K562 (cell line): ENCODE measurements around the gene TP63. TPM values are rescaled to one million over a fixed set of nuclear protein-coding genes. Genes with fewer than 3 reads are reported as not detected.

Experiments
- ATAC-seq: fragments of 200-7000 bp; cut with Tn5 transposase; 3 replicates; pipeline ENCODE4 v1.9.1; 2020; ENCODE audit warnings: moderate library complexity
- BruUV-seq: library from RNA; stranded (reverse); fragments of 400-500 nt; replicated peaks from 2 replicates; lab custom pipeline; 2021; lab: Mats Ljungman, UMichigan
- CTCF ChIA-PET: fragments of 300-600 bp; formaldehyde crosslinking; extraction: SDS; loops from one replicate; lab custom pipeline; 2021; ENCODE audit warnings: low intra/inter-chr PET ratio; lab: Yijun Ruan, JAX
- POLR2A ChIA-PET: fragments of 300-600, 350-650 bp; sonication (Branson Sonifier 250); formaldehyde crosslinking; extraction: SDS; loops from one replicate; lab custom pipeline; 2021; ENCODE audit warnings: antibody characterized with exemption, inconsistent platforms; lab: Yijun Ruan, JAX
- DNase-seq, 4 experiments: peaks; one replicate each; pipeline versions ENCODE4 v3.0.0 to v3.0.0-alpha.2; 2011 to 2018; ENCODE audit warnings: low spot score in 3 of 4, mixed read lengths in 3 of 4; ENCODE audit errors: extremely low read depth in 1 of 4
- FAIRE-seq: peaks from 2 replicates; lab custom pipeline; 2011; peaks lifted over from hg19 to GRCh38; lab: Jason Lieb, UNC
- H2AFZ ChIP-seq: 2 replicates; pipeline ENCODE4 v1.6.0; 2011; ENCODE audit warnings: low read depth, low read length, control low read depth, inconsistent platforms
- H3K27ac ChIP-seq: fragments of 200-600 bp; 3 replicates; pipeline ENCODE4 v1.8.0; 2011; ENCODE audit warnings: low read depth, mild to moderate bottlenecking, control low read depth, inconsistent platforms, low read length, moderate library complexity, mixed read lengths; ENCODE audit errors: extremely low read depth
- H3K27me3 ChIP-seq, 2 experiments: fragments of 300-600 bp in 1 of 2; 2 replicates in 1 of 2; 3 replicates in 1 of 2; pipeline versions ENCODE4 v1.6.0 to v1.8.0; 2011; ENCODE audit warnings: inconsistent platforms in 2 of 2, low read length in 2 of 2, mild to moderate bottlenecking in 1 of 2, mixed read lengths in 1 of 2, moderate library complexity in 1 of 2; ENCODE audit not compliant: control insufficient read depth in 2 of 2, insufficient read depth in 2 of 2
- H3K36me3 ChIP-seq: fragments of 300-600 bp; 3 replicates; pipeline ENCODE4 v1.8.0; 2011; ENCODE audit warnings: mild to moderate bottlenecking, low read length, inconsistent platforms; ENCODE audit not compliant: control insufficient read depth, insufficient read depth
- H3K4me1 ChIP-seq, 2 experiments: fragments of 200-600 bp in 1 of 2; replicated peaks in 1 of 2; 2 replicates in 1 of 2; 3 replicates in 1 of 2; pipeline versions ENCODE4 v1.5.1 to v1.8.0; 2011; ENCODE audit warnings: inconsistent platforms in 2 of 2, low read length in 2 of 2, mild to moderate bottlenecking in 1 of 2, mixed read lengths in 1 of 2, moderate library complexity in 1 of 2; ENCODE audit not compliant: control insufficient read depth in 2 of 2, insufficient read depth in 2 of 2
- H3K4me2 ChIP-seq: 2 replicates; pipeline ENCODE4 v1.6.1; 2011; ENCODE audit warnings: low read length, control low read depth, inconsistent platforms, mixed read lengths; ENCODE audit not compliant: insufficient read depth
- H3K4me3 ChIP-seq: fragments of 200-600 bp; sonication (generic), shearing (Covaris generic); 2 replicates; pipeline ENCODE4 v1.5.1; 2016; ENCODE audit warnings: control low read depth, inconsistent platforms
- H3K79me2 ChIP-seq: fragments of 200-600 bp; 3 replicates; pipeline ENCODE4 v1.8.0; 2011; ENCODE audit warnings: low read length, inconsistent platforms; ENCODE audit not compliant: control insufficient read depth, insufficient read depth
- H3K9ac ChIP-seq, 2 experiments: 2 replicates each; pipeline versions ENCODE4 v1.6.0 to v1.6.1; 2011; ENCODE audit warnings: low read depth in 2 of 2, low read length in 2 of 2, control low read depth in 1 of 2, inconsistent platforms in 1 of 2, mild to moderate bottlenecking in 1 of 2, mixed read lengths in 1 of 2; ENCODE audit not compliant: insufficient read depth in 1 of 2
- H3K9me1 ChIP-seq: one replicate; pipeline ENCODE4 v1.6.0; 2011; ENCODE audit warnings: inconsistent platforms, mild to moderate bottlenecking, low read length, moderate library complexity; ENCODE audit not compliant: control insufficient read depth, insufficient read depth
- H3K9me3 ChIP-seq: replicated peaks from 2 replicates; pipeline ENCODE4 v1.5.1; 2011; ENCODE audit warnings: low read depth, low read length, inconsistent platforms; ENCODE audit not compliant: control insufficient read depth, insufficient read depth
- H4K20me1 ChIP-seq: replicated peaks from 2 replicates; pipeline ENCODE4 v1.6.1; 2011; ENCODE audit warnings: low read length, inconsistent platforms, mixed read lengths; ENCODE audit not compliant: control insufficient read depth, insufficient read depth
- BRD9 ChIP-seq: fragments of 450-650 bp; IDR thresholded peaks from 2 replicates; pipeline ENCODE4 v1.6.1; 2018; ENCODE audit warnings: low read depth; ENCODE audit not compliant: partially characterized antibody
- EGR1 ChIP-seq: fragments of 450-650 bp; conservative IDR thresholded peaks from 2 replicates; pipeline ENCODE4 v1.6.1; 2017; ENCODE audit warnings: mild to moderate bottlenecking
- ETS1 ChIP-seq: conservative IDR thresholded peaks from 2 replicates; pipeline ENCODE4 v1.6.1; 2011; ENCODE audit warnings: low read depth, mild to moderate bottlenecking, low read length; ENCODE audit not compliant: control insufficient read depth
- FOXA1 ChIP-seq: fragments of 450-650 bp; IDR thresholded peaks from 2 replicates; pipeline ENCODE4 v1.6.1; 2016; ENCODE audit warnings: mild to moderate bottlenecking, borderline replicate concordance
- FOXK2 ChIP-seq, 2 experiments: fragments of 450-650 bp; IDR thresholded peaks in 1 of 2; conservative IDR thresholded peaks in 1 of 2; 2 replicates each; pipeline ENCODE4 v1.6.1; 2016; ENCODE audit warnings: low read depth in 2 of 2, mild to moderate bottlenecking in 1 of 2
- HDAC6 ChIP-seq: IDR thresholded peaks from 2 replicates; pipeline ENCODE4 v1.6.1; 2012; ENCODE audit warnings: low read depth, mild to moderate bottlenecking, control low read depth, inconsistent platforms, low read length, moderate library complexity
- MAFG ChIP-seq: fragments of 450-650 bp; conservative IDR thresholded peaks from 2 replicates; pipeline ENCODE4 v1.6.1; 2016; ENCODE audit warnings: missing genetic modification characterization, missing compliant biosample characterization
- MBD1 ChIP-seq: fragments of 250-450 bp; sonication (Bioruptor Pico); IDR thresholded peaks from 2 replicates; pipeline ENCODE4 v1.8.0; 2022; ENCODE audit warnings: inconsistent platforms
- MEF2D ChIP-seq: conservative IDR thresholded peaks from 2 replicates; pipeline ENCODE4 v1.6.1; 2016; ENCODE audit warnings: low read depth, missing genetic modification characterization, missing compliant biosample characterization
- NFATC3 ChIP-seq: fragments of 450-650 bp; IDR thresholded peaks from 2 replicates; pipeline ENCODE4 v1.6.1; 2017; ENCODE audit warnings: mild to moderate bottlenecking
- NFIX ChIP-seq: fragments of 250-450 bp; sonication (Bioruptor Pico); IDR thresholded peaks from 2 replicates; pipeline ENCODE4 v1.4.0; 2020; ENCODE audit warnings: low read depth, mild to moderate bottlenecking, moderate library complexity
- SMAD3 ChIP-seq: fragments of 450-650 bp; formaldehyde crosslinking; conservative IDR thresholded peaks from 2 replicates; pipeline ENCODE4 v1.4.0; 2020; ENCODE audit warnings: mild to moderate bottlenecking
- SMARCA4 ChIP-seq: fragments of 450-650 bp; IDR thresholded peaks from 2 replicates; pipeline ENCODE4 v1.6.1; 2016
- TFAM ChIP-seq: fragments of 250-450 bp; sonication (Bioruptor Pico); conservative IDR thresholded peaks from 2 replicates; pipeline ENCODE4 v1.5.0; 2021; ENCODE audit warnings: mild to moderate bottlenecking, moderate library complexity
- ZNF253 ChIP-seq: fragments of 250-450 bp; sonication (Bioruptor Pico); conservative IDR thresholded peaks from 2 replicates; pipeline ENCODE4 v1.6.1; 2021; ENCODE audit warnings: mild to moderate bottlenecking
- ZNF586 ChIP-seq: fragments of 450-650 bp; formaldehyde crosslinking; conservative IDR thresholded peaks from 2 replicates; pipeline ENCODE4 v1.4.0; 2020; ENCODE audit warnings: mild to moderate bottlenecking, moderate library complexity
- WGBS: fragments of 100-300 bp; shearing (Covaris generic); methylation state at CpG from one replicate; pipeline ENCODE4 v1.1.6; 2016; ENCODE audit warnings: low coverage, mixed read lengths; ENCODE audit not compliant: insufficient coverage; ENCODE audit errors: missing lambda C conversion rate; 5-methylcytosine and 5-hydroxymethylcytosine counted together
- in situ Hi-C: fragments of 300-500 bp; cut with MboI; formaldehyde crosslinking; loops from 4 replicates; pipeline ENCODE4 v1.15.0; 2018; ENCODE audit warnings: inconsistent platforms, mixed read lengths
- intact Hi-C: fragments of 100-400 bp; cut with micrococcal nuclease; formaldehyde crosslinking; loops from 2 replicates; pipeline ENCODE4 v1.14.2; 2022
- polyA plus RNA-seq, 8 experiments: library from polyadenylated mRNA; depleted of rRNA in 4 of 8; stranded (reverse) in 5 of 8; unstranded in 3 of 8; fragments of >200 nt; fragmentation: Nextera tagmentation in 2 of 8; fragmentation: Illumina TruSeq in 1 of 8; extraction: Ambion mirVana in 2 of 8; extraction: Trizol in 1 of 8; gene quantifications; 2 replicates each; pipeline versions ENCODE4 v1.2.1 to v1.2.3, GENCODE V29; 2011 to 2014; ENCODE audit warnings: inconsistent platforms in 1 of 8, missing spikeins in 1 of 8
- total RNA-seq, 7 experiments: library from RNA; depleted of rRNA in 6 of 7; stranded (reverse); fragments of >200 nt in 6 of 7; fragmentation: Illumina TruSeq in 2 of 7; extraction: Trizol in 2 of 7; gene quantifications; 2 replicates each; pipeline versions ENCODE4 v1.2.1 to v1.2.3, GENCODE V29; 2011 to 2021; ENCODE audit warnings: low replicate concordance in 1 of 7

Gene TP63
- total and polyA plus RNA-seq, 9 of the 15 experiments (the other 6 are each of a cell fraction or from before 2014, with no cell fraction given): 0.32 to 1.4 (median 0.50) TPM

- H3K4me1 ChIP-seq: no peaks in the 10 kb centered on the region
- no peak for ATAC-seq
- in situ Hi-C loops (no loop called here), intact Hi-C loops (no loop called here)
- H3K27ac ChIP-seq: no peak overlapping the region
- TF ChIP-seq ZNF253 (CRISPR knock-in tag) (no peak), BRD9 (no peak)
- no peak overlapping the region for H3K4me2 ChIP-seq
- H3K9ac ChIP-seq: no peak overlapping the region
- FAIRE-seq: no peak
- H3K9me1 ChIP-seq: no peaks in the 10 kb centered on the region
- ChIA-PET POLR2A (no interaction called here), CTCF (no interaction called here)
- no peaks in the 10 kb centered on the region for H3K27me3 ChIP-seq
- BruUV-seq: no TSS peak
- H3K9me3 ChIP-seq: no peaks in the 10 kb centered on the region
- no peaks in the 10 kb centered on the region for H4K20me1 ChIP-seq
- H3K36me3 ChIP-seq: no peaks in the 10 kb centered on the region
- no peaks in the 10 kb centered on the region for H3K79me2 ChIP-seq
- no peak overlapping the region for H3K4me3 ChIP-seq
- 5% methylated on average over 2 of the region's 2 CpGs for WGBS
- DNase-seq: no peak
- H2AFZ ChIP-seq: no peak overlapping the region
These were observed 218.1 kb downstream of the TP63 start for GRCh38 chr3:189849262-189849661.

GRCh38 chr3:189851682-189852081 lies 220.5 kb downstream of the TP63 start:
- Histone ChIP-seq H4K20me1 (no peaks in the 10 kb centered on the region), H3K36me3 (no peaks in the 10 kb centered on the region), H2AFZ (no peak overlapping the region), H3K27ac (no peak overlapping the region), H3K4me3 (no peak overlapping the region), H3K9me1 (no peaks in the 10 kb centered on the region), H3K9ac (no peak overlapping the region), H3K4me1 (no peaks in the 10 kb centered on the region), H3K27me3 (no peaks in the 10 kb centered on the region), H3K4me2 (no peak overlapping the region), H3K9me3 (no peaks in the 10 kb centered on the region), H3K79me2 (no peaks in the 10 kb centered on the region)
- no TSS peak for BruUV-seq
- ChIA-PET CTCF (no interaction called here), POLR2A (no interaction called here)
- 2% methylated on average over 4 of the region's 4 CpGs for WGBS
- intact Hi-C loops (no loop called here), in situ Hi-C loops (no loop called here)
- FAIRE-seq: no peak
- ATAC-seq: no peak
- no peak for DNase-seq
- TF ChIP-seq SMAD3 (CRISPR knock-in tag): no peak
- no peak for TF ChIP-seq MBD1 (CRISPR knock-in tag)
- no peak for TF ChIP-seq HDAC6
- TF ChIP-seq FOXK2 (conservative IDR thresholded peaks at IDR 0.05 in 1 of 2, IDR thresholded peaks at IDR 0.05 in 1 of 2; ENCODE audit: low read depth in 2 of 2): no peak
- no peak for TF ChIP-seq EGR1
- TF ChIP-seq ETS1: no peak
- no peak for TF ChIP-seq MEF2D
- no peak for TF ChIP-seq ZNF586 (CRISPR knock-in tag)
- TF ChIP-seq TFAM (CRISPR knock-in tag): no peak
- no peak for TF ChIP-seq NFATC3
- no peak for TF ChIP-seq MAFG
- no peak for TF ChIP-seq FOXA1
- no peak for TF ChIP-seq SMARCA4
- TF ChIP-seq NFIX (CRISPR knock-in tag): no peak
